ENCODE measurements around the gene PHACTR1. TPM values are rescaled to one million over a fixed set of nuclear protein-coding genes. Genes with fewer than 3 reads are reported as not detected.
A peak's percentile ranks its signal among the peaks of the same experiment; 100 is the strongest.

Gene PHACTR1
- total RNA-seq, 1 experiment from 2014 or later, result 15.5 TPM

DNA sequence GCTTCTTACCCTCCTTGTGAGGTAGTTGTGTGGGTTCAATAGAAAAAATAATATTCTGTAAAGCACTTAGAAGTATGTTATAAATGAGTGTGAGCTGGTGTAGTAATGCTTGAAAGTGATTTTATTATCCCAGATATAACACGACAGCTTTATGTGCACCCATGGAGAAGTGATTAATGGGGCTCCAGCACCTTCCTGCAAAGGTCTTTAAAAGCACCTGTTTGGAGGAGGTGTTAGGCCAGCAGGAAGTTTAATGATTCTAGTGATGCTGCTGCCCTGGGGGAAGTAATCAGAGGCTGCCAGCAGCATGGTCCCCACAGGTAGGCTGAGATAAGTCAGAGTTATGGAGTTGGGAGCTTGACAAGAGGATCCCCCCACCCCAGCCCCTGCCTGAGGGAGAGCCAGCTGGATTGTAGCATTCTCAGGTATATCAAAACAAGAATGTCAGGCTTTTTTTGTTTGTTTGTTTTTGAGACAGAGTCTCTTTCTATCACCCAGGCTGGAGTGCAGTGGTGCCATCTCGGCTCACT lies 166.3 kb downstream of the PHACTR1 start:
- no peaks in the 10 kb centered on the region for H3K36me3 Mint-ChIP-seq
- CTCF ChIA-PET, result interaction anchor here (3.4 kb wide), 1 partner anchor 11 kb away, joined by 9 read pairs; no protein-coding TSS in a partner anchor
- peaks cover 4% of the 10 kb centered on the region; the same call in 1 of the 2 replicates for H3K9me3 Mint-ChIP-seq
- TF ChIP-seq HMGA2 (CRISPR knock-in tag; IDR thresholded peaks at IDR 0.05), result no peak
- TF ChIP-seq, protein P1, sequence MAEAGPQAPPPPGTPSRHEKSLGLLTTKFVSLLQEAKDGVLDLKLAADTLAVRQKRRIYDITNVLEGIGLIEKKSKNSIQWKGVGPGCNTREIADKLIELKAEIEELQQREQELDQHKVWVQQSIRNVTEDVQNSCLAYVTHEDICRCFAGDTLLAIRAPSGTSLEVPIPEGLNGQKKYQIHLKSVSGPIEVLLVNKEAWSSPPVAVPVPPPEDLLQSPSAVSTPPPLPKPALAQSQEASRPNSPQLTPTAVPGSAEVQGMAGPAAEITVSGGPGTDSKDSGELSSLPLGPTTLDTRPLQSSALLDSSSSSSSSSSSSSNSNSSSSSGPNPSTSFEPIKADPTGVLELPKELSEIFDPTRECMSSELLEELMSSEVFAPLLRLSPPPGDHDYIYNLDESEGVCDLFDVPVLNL (CRISPR knock-in tag; IDR thresholded peaks at IDR 0.05; ENCODE audit: borderline replicate concordance, low read depth), result no peak
- no peak for TF ChIP-seq NFYB (CRISPR knock-in tag; conservative IDR thresholded peaks at IDR 0.05; ENCODE audit: low read depth)
- TF ChIP-seq, protein P2, sequence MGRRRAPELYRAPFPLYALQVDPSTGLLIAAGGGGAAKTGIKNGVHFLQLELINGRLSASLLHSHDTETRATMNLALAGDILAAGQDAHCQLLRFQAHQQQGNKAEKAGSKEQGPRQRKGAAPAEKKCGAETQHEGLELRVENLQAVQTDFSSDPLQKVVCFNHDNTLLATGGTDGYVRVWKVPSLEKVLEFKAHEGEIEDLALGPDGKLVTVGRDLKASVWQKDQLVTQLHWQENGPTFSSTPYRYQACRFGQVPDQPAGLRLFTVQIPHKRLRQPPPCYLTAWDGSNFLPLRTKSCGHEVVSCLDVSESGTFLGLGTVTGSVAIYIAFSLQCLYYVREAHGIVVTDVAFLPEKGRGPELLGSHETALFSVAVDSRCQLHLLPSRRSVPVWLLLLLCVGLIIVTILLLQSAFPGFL (CRISPR knock-in tag; IDR thresholded peaks at IDR 0.05; ENCODE audit: borderline replicate concordance), result no peak
- TF ChIP-seq MYBL2 (CRISPR knock-in tag; IDR thresholded peaks at IDR 0.05), result no peak
- no peak for TF ChIP-seq NFATC4 (CRISPR knock-in tag; IDR thresholded peaks at IDR 0.05)
- TF ChIP-seq, protein P3, sequence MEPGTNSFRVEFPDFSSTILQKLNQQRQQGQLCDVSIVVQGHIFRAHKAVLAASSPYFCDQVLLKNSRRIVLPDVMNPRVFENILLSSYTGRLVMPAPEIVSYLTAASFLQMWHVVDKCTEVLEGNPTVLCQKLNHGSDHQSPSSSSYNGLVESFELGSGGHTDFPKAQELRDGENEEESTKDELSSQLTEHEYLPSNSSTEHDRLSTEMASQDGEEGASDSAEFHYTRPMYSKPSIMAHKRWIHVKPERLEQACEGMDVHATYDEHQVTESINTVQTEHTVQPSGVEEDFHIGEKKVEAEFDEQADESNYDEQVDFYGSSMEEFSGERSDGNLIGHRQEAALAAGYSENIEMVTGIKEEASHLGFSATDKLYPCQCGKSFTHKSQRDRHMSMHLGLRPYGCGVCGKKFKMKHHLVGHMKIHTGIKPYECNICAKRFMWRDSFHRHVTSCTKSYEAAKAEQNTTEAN (CRISPR knock-in tag; IDR thresholded peaks at IDR 0.05), result no peak
- TF ChIP-seq ZNF121 (CRISPR knock-in tag; IDR thresholded peaks at IDR 0.05), result no peak
- no peak for TF ChIP-seq SOX15 (CRISPR knock-in tag; IDR thresholded peaks at IDR 0.05)
- no peak for TF ChIP-seq FOXJ3 (CRISPR knock-in tag; IDR thresholded peaks at IDR 0.05; ENCODE audit: borderline replicate concordance)
- TF ChIP-seq, protein P4, sequence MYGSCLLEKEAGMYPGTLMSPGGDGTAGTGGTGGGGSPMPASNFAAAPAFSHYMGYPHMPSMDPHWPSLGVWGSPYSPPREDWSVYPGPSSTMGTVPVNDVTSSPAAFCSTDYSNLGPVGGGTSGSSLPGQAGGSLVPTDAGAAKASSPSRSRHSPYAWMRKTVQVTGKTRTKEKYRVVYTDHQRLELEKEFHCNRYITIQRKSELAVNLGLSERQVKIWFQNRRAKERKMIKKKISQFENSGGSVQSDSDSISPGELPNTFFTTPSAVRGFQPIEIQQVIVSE (CRISPR knock-in tag; IDR thresholded peaks at IDR 0.05; ENCODE audit: borderline replicate concordance), result no peak
- ATAC-seq (no peak), DNase-seq (ENCODE audit: low spot score) (no peak)
- H3K27me3 Mint-ChIP-seq (ENCODE audit: low read depth), result no peaks in the 10 kb centered on the region
- H3K4me1 Mint-ChIP-seq, result peaks cover 15% of the 10 kb centered on the region
- POLR2A ChIA-PET, result no interaction called here
- no peak overlapping the region for H3K27ac Mint-ChIP-seq
- no peak overlapping the region for H3K4me3 Mint-ChIP-seq

DNA sequence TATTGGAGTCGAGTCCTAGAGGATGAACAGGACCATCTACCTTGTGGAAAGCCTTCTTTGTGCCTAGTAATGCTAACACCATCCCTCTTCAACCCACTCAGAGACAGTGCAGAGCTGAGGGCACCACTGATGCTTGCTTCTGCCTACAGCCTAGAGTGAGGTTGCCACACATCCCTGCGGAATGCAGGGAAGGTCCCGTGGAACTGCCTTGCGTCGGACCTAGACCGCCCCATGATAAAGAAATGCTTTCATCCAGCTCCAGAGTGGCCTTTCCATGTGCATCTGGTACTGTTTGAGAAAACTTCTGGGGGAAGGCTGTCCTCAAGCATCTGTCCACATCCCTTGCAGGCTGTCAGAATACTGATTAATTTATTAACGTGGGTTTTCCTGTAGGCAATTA lies 168.4 kb downstream of the PHACTR1 start:
- Mint-ChIP-seq H3K4me1 (peaks cover 15% of the 10 kb centered on the region), H3K36me3 (peaks cover 15% of the 10 kb centered on the region), H3K4me3 (no peak overlapping the region), H3K9me3 (peaks cover 18% of the 10 kb centered on the region), H3K27ac (no peak overlapping the region), H3K27me3 (ENCODE audit: low read depth) (no peaks in the 10 kb centered on the region)
- DNase-seq (ENCODE audit: low spot score) (no peak), ATAC-seq (no peak)
- TF ChIP-seq KAT7 (CRISPR knock-in tag; IDR thresholded peaks at IDR 0.05; ENCODE audit: borderline replicate concordance) (no peak), ZNF263 (CRISPR knock-in tag; IDR thresholded peaks at IDR 0.05; ENCODE audit: low read depth) (no peak)
- TF ChIP-seq, protein P5, sequence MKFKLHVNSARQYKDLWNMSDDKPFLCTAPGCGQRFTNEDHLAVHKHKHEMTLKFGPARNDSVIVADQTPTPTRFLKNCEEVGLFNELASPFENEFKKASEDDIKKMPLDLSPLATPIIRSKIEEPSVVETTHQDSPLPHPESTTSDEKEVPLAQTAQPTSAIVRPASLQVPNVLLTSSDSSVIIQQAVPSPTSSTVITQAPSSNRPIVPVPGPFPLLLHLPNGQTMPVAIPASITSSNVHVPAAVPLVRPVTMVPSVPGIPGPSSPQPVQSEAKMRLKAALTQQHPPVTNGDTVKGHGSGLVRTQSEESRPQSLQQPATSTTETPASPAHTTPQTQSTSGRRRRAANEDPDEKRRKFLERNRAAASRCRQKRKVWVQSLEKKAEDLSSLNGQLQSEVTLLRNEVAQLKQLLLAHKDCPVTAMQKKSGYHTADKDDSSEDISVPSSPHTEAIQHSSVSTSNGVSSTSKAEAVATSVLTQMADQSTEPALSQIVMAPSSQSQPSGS (CRISPR knock-in tag; IDR thresholded peaks at IDR 0.05; ENCODE audit: borderline replicate concordance, low read depth), result no peak
- CTCF ChIA-PET, result interaction anchor here (3.4 kb wide), 1 partner anchor 9 kb away, joined by 9 read pairs; no protein-coding TSS in a partner anchor
- POLR2A ChIA-PET, result no interaction called here

DNA sequence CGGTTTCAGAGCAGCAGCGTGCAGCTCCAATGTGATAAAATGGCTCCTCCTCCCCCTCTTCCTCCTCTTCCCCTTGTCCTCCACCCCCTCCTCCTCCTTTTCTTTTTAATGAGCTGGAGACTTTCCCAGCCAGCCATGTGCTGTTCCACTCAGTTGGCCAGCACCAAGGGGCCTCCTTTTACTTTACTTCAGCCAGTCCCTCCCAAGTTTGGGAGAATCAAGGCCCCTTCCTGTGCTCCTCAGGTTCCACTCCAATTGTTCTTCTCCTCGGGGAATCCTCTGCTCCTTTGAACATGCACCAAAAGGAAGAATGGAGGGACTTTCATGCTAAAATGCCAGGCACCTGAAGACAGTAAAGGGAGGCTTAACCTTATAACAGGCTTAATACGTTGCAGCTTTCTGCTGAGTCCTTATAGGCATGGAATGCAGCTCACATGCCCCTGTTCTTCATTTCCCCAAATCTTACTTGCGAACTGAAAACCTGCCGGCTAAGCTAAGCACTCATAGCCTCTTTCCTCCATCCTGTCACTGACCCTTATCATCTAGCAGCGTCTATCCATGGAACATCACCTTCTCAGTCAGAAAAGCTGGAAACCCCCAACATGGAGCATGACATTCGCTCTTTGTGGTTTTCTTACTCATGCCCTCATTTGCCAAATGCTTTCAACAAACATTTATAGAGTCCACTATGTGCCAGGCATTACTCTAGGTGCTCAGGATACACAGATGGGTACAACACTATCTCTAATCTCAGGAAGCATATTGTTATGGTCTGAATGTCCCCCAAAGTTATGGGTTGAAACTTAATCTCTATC lies 170.6 kb downstream of the PHACTR1 start:
- Mint-ChIP-seq H3K4me3 (no peak overlapping the region; the same call in 1 of the 2 replicates), H3K27me3 (ENCODE audit: low read depth) (no peaks in the 10 kb centered on the region), H3K36me3 (peaks cover 35% of the 10 kb centered on the region), H3K9me3 (peaks cover 34% of the 10 kb centered on the region), H3K4me1 (peaks cover 15% of the 10 kb centered on the region), H3K27ac (peak overlapping the region; percentile 80)
- POLR2A ChIA-PET, result interaction anchor here (0.6 kb wide), 1 partner anchor 13 kb away, joined by 3 read pairs; no protein-coding TSS in a partner anchor
- CTCF ChIA-PET, result interaction anchor here (0.8 to 2.9 kb wide), 5 partner anchors 9 to 249 kb away, joined by 3 to 13 read pairs (median 4); no protein-coding TSS in a partner anchor
- DNase-seq (ENCODE audit: low spot score) (no peak), ATAC-seq (peak; percentile 87)
- 0 out of 2 replicates have a peak, but pooled peaks have one; percentile 40 for TF ChIP-seq MXD4 (CRISPR knock-in tag; IDR thresholded peaks at IDR 0.05; ENCODE audit: borderline replicate concordance)
- TF ChIP-seq JAZF1 (CRISPR knock-in tag; IDR thresholded peaks at IDR 0.05), result no peak
- TF ChIP-seq, protein P6, sequence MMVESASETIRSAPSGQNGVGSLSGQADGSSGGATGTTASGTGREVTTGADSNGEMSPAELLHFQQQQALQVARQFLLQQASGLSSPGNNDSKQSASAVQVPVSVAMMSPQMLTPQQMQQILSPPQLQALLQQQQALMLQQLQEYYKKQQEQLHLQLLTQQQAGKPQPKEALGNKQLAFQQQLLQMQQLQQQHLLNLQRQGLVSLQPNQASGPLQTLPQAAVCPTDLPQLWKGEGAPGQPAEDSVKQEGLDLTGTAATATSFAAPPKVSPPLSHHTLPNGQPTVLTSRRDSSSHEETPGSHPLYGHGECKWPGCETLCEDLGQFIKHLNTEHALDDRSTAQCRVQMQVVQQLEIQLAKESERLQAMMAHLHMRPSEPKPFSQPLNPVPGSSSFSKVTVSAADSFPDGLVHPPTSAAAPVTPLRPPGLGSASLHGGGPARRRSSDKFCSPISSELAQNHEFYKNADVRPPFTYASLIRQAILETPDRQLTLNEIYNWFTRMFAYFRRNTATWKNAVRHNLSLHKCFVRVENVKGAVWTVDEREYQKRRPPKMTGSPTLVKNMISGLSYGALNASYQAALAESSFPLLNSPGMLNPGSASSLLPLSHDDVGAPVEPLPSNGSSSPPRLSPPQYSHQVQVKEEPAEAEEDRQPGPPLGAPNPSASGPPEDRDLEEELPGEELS (CRISPR knock-in tag; IDR thresholded peaks at IDR 0.05), result no peak
- TF ChIP-seq, protein P7, sequence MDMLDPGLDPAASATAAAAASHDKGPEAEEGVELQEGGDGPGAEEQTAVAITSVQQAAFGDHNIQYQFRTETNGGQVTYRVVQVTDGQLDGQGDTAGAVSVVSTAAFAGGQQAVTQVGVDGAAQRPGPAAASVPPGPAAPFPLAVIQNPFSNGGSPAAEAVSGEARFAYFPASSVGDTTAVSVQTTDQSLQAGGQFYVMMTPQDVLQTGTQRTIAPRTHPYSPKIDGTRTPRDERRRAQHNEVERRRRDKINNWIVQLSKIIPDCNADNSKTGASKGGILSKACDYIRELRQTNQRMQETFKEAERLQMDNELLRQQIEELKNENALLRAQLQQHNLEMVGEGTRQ (CRISPR knock-in tag; IDR thresholded peaks at IDR 0.05), result 0 out of 2 replicates have a peak, but pooled peaks have one; percentile 9

Measured in WTC11 (cell line).